Aorta (tissue), 5 donors: ENCODE measurements around the gene BLTP3A. TPM values are rescaled to one million over a fixed set of nuclear protein-coding genes. Genes with fewer than 3 reads are reported as not detected.
"Not testable (repeated sequence)": the region's sequence is repeated elsewhere in the genome, so short reads cannot be mapped to it uniquely, and the experiment has no call there.

Experiments
- ATAC-seq: fragments of 200-7000 bp; cut with Tn5 transposase; one replicate; pipeline ENCODE4 v1.9.1; 2022; ENCODE audit warnings: moderate library complexity; ENCODE audit not compliant: low FRiP score
- DNase-seq, 2 donors: peaks; one replicate each; pipeline ENCODE4 v3.0.0-alpha.2; 2020
- H3K27ac ChIP-seq, 2 donors: one replicate each; pipeline ENCODE4 v1.5.1; 2013; ENCODE audit warnings: low read length in 2 of 2, mild to moderate bottlenecking in 2 of 2, moderate library complexity in 2 of 2, control low read depth in 1 of 2, inconsistent platforms in 1 of 2, low read depth in 1 of 2
- H3K27me3 ChIP-seq, 2 donors: one replicate each; pipeline ENCODE4 v1.6.1; 2013; ENCODE audit warnings: control low read depth in 1 of 2, low read length in 1 of 2, mild to moderate bottlenecking in 1 of 2, moderate library complexity in 1 of 2; ENCODE audit not compliant: insufficient read depth in 2 of 2, control insufficient read depth in 1 of 2
- H3K36me3 ChIP-seq, 2 donors: one replicate each; pipeline ENCODE4 v1.6.1; 2013; ENCODE audit warnings: control low read depth in 1 of 2, low read length in 1 of 2, mild to moderate bottlenecking in 1 of 2; ENCODE audit not compliant: insufficient read depth in 2 of 2, control insufficient read depth in 1 of 2
- H3K4me1 ChIP-seq, 2 donors: one replicate each; pipeline ENCODE4 v1.6.1; 2013; ENCODE audit warnings: low read length in 2 of 2, control low read depth in 1 of 2, mild to moderate bottlenecking in 1 of 2, moderate library complexity in 1 of 2; ENCODE audit not compliant: insufficient read depth in 2 of 2, control insufficient read depth in 1 of 2
- H3K4me3 ChIP-seq, 2 donors: one replicate each; pipeline ENCODE4 v1.5.1; 2013; ENCODE audit warnings: low read length in 2 of 2, control low read depth in 1 of 2, mild to moderate bottlenecking in 1 of 2
- H3K9me3 ChIP-seq: one replicate; pipeline ENCODE4 v1.6.1; 2013; ENCODE audit warnings: mild to moderate bottlenecking, low read length; ENCODE audit not compliant: control insufficient read depth
- WGBS, 2 donors: extraction: QIAGEN DNeasy Blood & Tissue Kit; methylation state at CpG; one replicate each; pipeline ENCODE4 v1.1.7; 2013; 5-methylcytosine and 5-hydroxymethylcytosine counted together
- intact Hi-C, 2 donors: fragments of 100-400 bp; cut with DNase I; formaldehyde crosslinking; loops; one replicate each; pipeline versions ENCODE4 v1.14.2 to v1.15.0; 2022
- polyA plus RNA-seq, 2 donors: library from polyadenylated mRNA; stranded (reverse); fragments of 200-250 nt; gene quantifications; one replicate each; pipeline ENCODE4 v1.2.3, GENCODE V29; 2013
- total RNA-seq, 2 donors: library from RNA; stranded (reverse); fragmentation: NEBNext Ultra II Directional; extraction: Animal tissue kit (Norgen Biotek cat#: 25700); gene quantifications; one replicate each; pipeline ENCODE4 v1.2.1, GENCODE V29; 2021
- donor health status: healthy with polysubstance abuse.
- donor health status: Bipolar disorder and iron deficiency.
- donor health status: DM: no; HTN: no; CAD: no.
- donor health status: DM: no; HTN: no; CAD: no.
- donor health status: DM: yes; HTN: yes; CAD: no.

The BLTP3A gene
- total and polyA plus RNA-seq, 4 donors = 1.1 to 12.0 (median 6.6) TPM

GRCh38 chr6:34810936-34811632 lies 19.2 kb downstream of the BLTP3A start:
- Histone ChIP-seq H3K9me3 (no peaks in the 10 kb centered on the region), H3K27me3 (no peaks in the 10 kb centered on the region), H3K4me3 (no peak overlapping the region), H3K36me3 (no peaks in the 10 kb centered on the region), H3K4me1 (no peaks in the 10 kb centered on the region), H3K27ac (no peak overlapping the region)
- no peak for DNase-seq
- no peak for ATAC-seq
- 36 to 41% methylated on average over 5 of the region's 5 CpGs for WGBS, 2 donors
- intact Hi-C loops = no loop called here

GRCh38 chr6:34813028-34813713 lies 21.3 kb downstream of the BLTP3A start:
- intact Hi-C loops = no loop called here
- H3K27me3 ChIP-seq = no peaks in the 10 kb centered on the region
- no peaks in the 10 kb centered on the region for H3K36me3 ChIP-seq
- no peak for ATAC-seq
- H3K27ac ChIP-seq = no peak overlapping the region
- no peaks in the 10 kb centered on the region for H3K9me3 ChIP-seq
- no peaks in the 10 kb centered on the region for H3K4me1 ChIP-seq
- 28 to 30% methylated on average over 3 of the region's 3 CpGs for WGBS, 2 donors
- no peak for DNase-seq
- no peak overlapping the region for H3K4me3 ChIP-seq

GRCh38 chr6:34816635-34817301 lies 24.9 kb downstream of the BLTP3A start:
- H3K36me3 ChIP-seq = peaks cover 0 to 2% of the 10 kb centered on the region in 2 donors
- H3K4me1 ChIP-seq = no peaks in the 10 kb centered on the region
- H3K9me3 ChIP-seq = no peaks in the 10 kb centered on the region
- no peaks in the 10 kb centered on the region for H3K27me3 ChIP-seq
- ATAC-seq (no peak), DNase-seq (no peak)
- H3K4me3 ChIP-seq = no peak overlapping the region
- intact Hi-C loops = no loop called here
- WGBS, 2 donors = 85 to 91% methylated on average over 5 of the region's 5 CpGs
- H3K27ac ChIP-seq = no peak overlapping the region

DNA sequence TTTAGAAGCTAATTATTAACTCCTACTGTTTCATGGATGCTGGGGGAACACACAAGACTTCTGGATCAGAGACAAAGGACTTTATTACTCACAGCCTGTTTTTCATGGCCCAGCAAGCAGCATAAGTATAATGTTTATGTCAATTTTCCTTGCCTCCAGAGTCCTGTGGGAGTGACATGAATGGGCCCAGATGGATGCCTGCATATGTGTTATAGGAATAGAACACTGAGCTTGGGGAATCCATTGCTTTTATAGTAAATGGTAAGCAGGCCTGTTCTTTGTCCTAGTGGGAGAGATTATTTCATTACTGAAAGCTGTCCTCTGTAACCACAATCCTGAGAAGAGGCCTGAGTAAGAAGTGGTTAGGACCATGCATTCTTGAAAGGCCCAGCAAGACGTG lies 25.6 kb downstream of the BLTP3A start:
- intact Hi-C loops = no loop called here
- Histone ChIP-seq H3K27ac (no peak overlapping the region), H3K27me3 (no peaks in the 10 kb centered on the region), H3K4me1 (no peaks in the 10 kb centered on the region), H3K9me3 (no peaks in the 10 kb centered on the region), H3K4me3 (no peak overlapping the region), H3K36me3 (peaks cover 0 to 2% of the 10 kb centered on the region in 2 donors)
- WGBS, 2 donors = 83 to 86% methylated on average over 1 of the region's 1 CpG
- ATAC-seq (no peak), DNase-seq (no peak)

DNA sequence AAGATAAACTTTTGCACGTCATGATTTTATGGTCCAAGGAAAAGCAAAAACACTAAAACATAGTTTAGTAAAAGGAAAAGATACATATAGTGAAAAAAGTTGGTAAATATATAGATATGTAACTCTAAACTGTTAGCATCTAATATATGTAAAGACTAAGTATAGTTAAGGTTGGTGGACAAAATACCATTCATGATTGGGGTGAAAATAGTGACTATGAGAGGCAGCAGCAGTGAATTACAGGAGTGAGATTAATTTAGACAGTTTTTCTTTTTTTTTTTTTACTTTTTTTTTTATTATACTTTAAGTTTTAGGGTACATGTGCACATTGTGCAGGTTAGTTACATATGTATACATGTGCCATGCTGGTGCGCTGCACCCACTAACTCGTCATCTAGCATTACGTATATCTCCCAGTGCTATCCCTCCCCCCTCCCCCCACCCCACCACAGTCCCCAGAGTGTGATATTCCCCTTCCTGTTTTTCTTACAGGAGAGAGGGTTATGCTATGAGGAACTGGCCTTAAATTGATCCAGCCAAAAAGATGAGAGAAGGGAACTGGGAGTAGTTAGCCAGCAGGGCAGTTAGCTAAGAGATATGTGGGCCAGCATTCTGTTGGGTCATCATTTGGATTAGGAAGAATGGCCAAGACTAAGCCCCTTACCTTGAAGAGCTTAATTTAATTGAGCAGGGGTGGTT lies 27.1 kb downstream of the BLTP3A start:
- WGBS, 2 donors = 35 to 68% methylated on average over 1 to 2 of the region's 4 CpGs
- H3K27me3 ChIP-seq, DNase-seq, H3K4me1 ChIP-seq, intact Hi-C loops, ATAC-seq, H3K36me3 ChIP-seq, H3K4me3 ChIP-seq, H3K27ac ChIP-seq, H3K9me3 ChIP-seq: not testable (repeated sequence)

DNA sequence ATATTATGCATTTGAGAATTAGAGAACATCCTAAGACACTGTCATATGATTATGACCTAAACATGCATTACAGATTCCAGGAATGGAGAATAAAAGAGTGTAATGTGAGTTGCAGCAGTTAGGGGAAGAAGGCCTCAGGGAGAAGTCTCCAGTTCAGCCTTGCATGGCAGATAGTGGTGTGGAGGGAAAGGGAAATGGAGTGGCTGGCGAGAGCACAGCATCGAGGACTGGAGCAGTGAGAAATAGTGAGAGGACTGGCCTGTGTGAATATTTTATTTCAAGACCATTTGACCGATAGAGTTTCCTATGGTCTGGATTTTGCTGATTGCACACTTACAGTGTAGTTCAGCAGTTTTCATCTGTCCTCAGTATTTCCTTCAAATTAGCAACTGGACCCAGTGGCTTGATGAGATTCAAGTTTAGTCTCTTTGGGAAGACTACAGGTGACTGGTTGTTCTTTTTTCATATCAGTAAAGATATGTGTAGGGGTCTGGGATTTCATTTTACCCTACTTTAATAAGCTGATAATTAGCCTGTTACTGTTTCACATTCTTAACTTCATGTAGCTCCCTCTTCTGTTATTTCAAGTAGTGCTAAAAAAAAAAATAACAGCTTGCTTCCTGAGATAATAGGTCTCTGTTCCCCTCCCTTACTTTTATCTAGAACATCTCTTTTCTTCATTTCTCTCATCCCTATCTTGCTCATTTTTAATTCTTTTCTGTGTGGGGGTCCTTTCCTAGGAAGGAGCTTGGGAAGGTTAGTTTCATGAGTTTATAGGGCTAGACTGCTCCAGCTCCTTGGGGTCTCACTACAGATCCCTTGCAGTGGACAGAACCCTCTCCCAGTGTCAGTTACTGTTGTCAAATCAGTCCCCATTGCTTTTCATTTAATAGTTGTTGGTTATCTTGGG lies 27.9 kb downstream of the BLTP3A start:
- no peaks in the 10 kb centered on the region for H3K4me1 ChIP-seq
- no peak overlapping the region for H3K4me3 ChIP-seq
- no peak overlapping the region for H3K27ac ChIP-seq
- WGBS, 2 donors = 79 to 82% methylated on average over 3 of the region's 3 CpGs
- peaks cover 0 to 4% of the 10 kb centered on the region in 2 donors for H3K36me3 ChIP-seq
- H3K9me3 ChIP-seq = no peaks in the 10 kb centered on the region
- intact Hi-C loops = no loop called here
- no peak for DNase-seq
- ATAC-seq = no peak
- no peaks in the 10 kb centered on the region for H3K27me3 ChIP-seq

- H3K27ac ChIP-seq = no peak overlapping the region
- intact Hi-C loops = no loop called here
- 97% methylated on average over 2 of the region's 2 CpGs for WGBS, 2 donors
- no peaks in the 10 kb centered on the region for H3K9me3 ChIP-seq
- DNase-seq (no peak), ATAC-seq (no peak)
- no peak overlapping the region for H3K4me3 ChIP-seq
- no peaks in the 10 kb centered on the region for H3K4me1 ChIP-seq
- H3K36me3 ChIP-seq = peaks cover 2 to 3% of the 10 kb centered on the region in 2 donors
- no peaks in the 10 kb centered on the region for H3K27me3 ChIP-seq
Measured at GRCh38 chr6:34829137-34829536, 37.3 kb downstream of the BLTP3A start.

- 93 to 97% methylated on average over 1 of the region's 1 CpG for WGBS, 2 donors
- H3K9me3 ChIP-seq = no peaks in the 10 kb centered on the region
- intact Hi-C loops = no loop called here
- no peak overlapping the region for H3K27ac ChIP-seq
- no peak overlapping the region for H3K4me3 ChIP-seq
- H3K4me1 ChIP-seq = no peaks in the 10 kb centered on the region
- DNase-seq = no peak
- ATAC-seq = no peak
- no peaks in the 10 kb centered on the region for H3K27me3 ChIP-seq
- H3K36me3 ChIP-seq = peaks cover 3% of the 10 kb centered on the region in 2 donors
Measured at GRCh38 chr6:34832942-34833341, 41.1 kb downstream of the BLTP3A start.
